Measurements from ENCODE around the gene ADAM12.

DNA sequence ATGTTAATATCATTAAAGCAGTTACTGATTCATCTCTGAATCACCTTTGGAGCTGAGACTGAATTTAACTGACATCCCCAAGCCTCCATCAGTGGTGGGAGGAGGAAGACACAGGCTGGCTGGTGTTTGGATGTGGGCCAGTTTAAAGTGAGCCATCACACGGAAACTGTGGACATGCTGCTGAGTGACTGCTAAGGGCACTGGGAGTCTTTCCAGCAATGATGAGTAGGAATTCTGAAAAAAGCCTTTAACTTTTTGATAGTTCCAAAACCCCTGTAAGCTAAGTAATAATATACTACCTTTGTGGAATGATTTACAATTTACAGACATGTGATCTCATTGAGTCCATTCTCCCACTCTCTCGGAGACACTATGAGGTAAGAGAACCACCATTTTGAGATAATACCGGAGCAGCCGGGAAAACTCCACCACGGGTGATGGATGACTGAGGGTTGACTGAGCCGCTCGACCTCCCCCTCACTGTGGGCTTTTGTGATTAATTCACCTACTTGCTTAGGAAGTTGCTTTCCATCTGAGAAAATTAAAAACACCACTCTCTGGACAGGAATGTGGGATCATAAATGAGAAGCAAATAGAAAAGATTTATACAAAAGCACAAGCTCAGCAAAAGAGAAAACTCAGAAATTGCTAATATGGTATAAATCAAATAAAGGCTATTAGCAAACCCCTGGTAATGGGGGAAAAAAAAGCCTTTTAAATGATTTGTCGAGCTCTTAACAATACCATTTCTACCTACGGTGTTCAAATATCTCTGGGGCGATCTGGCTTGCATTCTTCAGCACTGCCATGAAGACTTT, 297.2 kb downstream of the ADAM12 start:
- TF ChIP-seq SMC3 (IDR thresholded peaks at IDR 0.05; ENCODE audit: borderline replicate concordance, low read length) (no peak), ESRRA (IDR thresholded peaks at IDR 0.05; ENCODE audit: low read length) (no peak), NR2C2 (IDR thresholded peaks at IDR 0.05; ENCODE audit: borderline replicate concordance, control insufficient read depth, insufficient read length, low read depth) (no peak), RAD51 (IDR thresholded peaks at IDR 0.05) (no peak), POLR2A (IDR thresholded peaks at IDR 0.05; ENCODE audit: low read depth, low read length) (no peak), ETV6 (conservative IDR thresholded peaks at IDR 0.05 in 1 of 2, IDR thresholded peaks at IDR 0.05 in 1 of 2; ENCODE audit: borderline replicate concordance in 1 of 2, low read depth in 1 of 2) (no peak), SRF (IDR thresholded peaks at IDR 0.05; ENCODE audit: low read depth in 2 of 2, low read length in 2 of 2) (no peak)
- TF ChIP-seq, protein P1, sequence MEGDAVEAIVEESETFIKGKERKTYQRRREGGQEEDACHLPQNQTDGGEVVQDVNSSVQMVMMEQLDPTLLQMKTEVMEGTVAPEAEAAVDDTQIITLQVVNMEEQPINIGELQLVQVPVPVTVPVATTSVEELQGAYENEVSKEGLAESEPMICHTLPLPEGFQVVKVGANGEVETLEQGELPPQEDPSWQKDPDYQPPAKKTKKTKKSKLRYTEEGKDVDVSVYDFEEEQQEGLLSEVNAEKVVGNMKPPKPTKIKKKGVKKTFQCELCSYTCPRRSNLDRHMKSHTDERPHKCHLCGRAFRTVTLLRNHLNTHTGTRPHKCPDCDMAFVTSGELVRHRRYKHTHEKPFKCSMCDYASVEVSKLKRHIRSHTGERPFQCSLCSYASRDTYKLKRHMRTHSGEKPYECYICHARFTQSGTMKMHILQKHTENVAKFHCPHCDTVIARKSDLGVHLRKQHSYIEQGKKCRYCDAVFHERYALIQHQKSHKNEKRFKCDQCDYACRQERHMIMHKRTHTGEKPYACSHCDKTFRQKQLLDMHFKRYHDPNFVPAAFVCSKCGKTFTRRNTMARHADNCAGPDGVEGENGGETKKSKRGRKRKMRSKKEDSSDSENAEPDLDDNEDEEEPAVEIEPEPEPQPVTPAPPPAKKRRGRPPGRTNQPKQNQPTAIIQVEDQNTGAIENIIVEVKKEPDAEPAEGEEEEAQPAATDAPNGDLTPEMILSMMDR (IDR thresholded peaks at IDR 0.05 in 2 of 3, conservative IDR thresholded peaks at IDR 0.05 in 1 of 3; ENCODE audit: control insufficient read depth in 2 of 3, extremely low read depth in 1 of 3, insufficient read depth in 1 of 3, low read depth in 3 of 3, low read length in 3 of 3), result no peak
- TF ChIP-seq, protein P2, sequence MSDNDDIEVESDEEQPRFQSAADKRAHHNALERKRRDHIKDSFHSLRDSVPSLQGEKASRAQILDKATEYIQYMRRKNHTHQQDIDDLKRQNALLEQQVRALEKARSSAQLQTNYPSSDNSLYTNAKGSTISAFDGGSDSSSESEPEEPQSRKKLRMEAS (IDR thresholded peaks at IDR 0.05; ENCODE audit: low read depth, low read length), result no peak
- TF ChIP-seq, protein P3, sequence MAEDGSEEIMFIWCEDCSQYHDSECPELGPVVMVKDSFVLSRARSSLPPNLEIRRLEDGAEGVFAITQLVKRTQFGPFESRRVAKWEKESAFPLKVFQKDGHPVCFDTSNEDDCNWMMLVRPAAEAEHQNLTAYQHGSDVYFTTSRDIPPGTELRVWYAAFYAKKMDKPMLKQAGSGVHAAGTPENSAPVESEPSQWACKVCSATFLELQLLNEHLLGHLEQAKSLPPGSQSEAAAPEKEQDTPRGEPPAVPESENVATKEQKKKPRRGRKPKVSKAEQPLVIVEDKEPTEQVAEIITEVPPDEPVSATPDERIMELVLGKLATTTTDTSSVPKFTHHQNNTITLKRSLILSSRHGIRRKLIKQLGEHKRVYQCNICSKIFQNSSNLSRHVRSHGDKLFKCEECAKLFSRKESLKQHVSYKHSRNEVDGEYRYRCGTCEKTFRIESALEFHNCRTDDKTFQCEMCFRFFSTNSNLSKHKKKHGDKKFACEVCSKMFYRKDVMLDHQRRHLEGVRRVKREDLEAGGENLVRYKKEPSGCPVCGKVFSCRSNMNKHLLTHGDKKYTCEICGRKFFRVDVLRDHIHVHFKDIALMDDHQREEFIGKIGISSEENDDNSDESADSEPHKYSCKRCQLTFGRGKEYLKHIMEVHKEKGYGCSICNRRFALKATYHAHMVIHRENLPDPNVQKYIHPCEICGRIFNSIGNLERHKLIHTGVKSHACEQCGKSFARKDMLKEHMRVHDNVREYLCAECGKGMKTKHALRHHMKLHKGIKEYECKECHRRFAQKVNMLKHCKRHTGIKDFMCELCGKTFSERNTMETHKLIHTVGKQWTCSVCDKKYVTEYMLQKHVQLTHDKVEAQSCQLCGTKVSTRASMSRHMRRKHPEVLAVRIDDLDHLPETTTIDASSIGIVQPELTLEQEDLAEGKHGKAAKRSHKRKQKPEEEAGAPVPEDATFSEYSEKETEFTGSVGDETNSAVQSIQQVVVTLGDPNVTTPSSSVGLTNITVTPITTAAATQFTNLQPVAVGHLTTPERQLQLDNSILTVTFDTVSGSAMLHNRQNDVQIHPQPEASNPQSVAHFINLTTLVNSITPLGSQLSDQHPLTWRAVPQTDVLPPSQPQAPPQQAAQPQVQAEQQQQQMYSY (CRISPR knock-in tag; IDR thresholded peaks at IDR 0.05), result no peak

Data from GM12878 (cell line).